DMS79 (cell line): ENCODE results near the gene KLHL1.

Source experiments
- DNase-seq: peaks from one replicate; lab custom pipeline; 2025; lab: John Stamatoyannopoulos, UW

The KLHL1 gene

GRCh38 chr13:69866555-69866954 lies 241.7 kb downstream of the KLHL1 start:
- DNase-seq: no peak

DNA sequence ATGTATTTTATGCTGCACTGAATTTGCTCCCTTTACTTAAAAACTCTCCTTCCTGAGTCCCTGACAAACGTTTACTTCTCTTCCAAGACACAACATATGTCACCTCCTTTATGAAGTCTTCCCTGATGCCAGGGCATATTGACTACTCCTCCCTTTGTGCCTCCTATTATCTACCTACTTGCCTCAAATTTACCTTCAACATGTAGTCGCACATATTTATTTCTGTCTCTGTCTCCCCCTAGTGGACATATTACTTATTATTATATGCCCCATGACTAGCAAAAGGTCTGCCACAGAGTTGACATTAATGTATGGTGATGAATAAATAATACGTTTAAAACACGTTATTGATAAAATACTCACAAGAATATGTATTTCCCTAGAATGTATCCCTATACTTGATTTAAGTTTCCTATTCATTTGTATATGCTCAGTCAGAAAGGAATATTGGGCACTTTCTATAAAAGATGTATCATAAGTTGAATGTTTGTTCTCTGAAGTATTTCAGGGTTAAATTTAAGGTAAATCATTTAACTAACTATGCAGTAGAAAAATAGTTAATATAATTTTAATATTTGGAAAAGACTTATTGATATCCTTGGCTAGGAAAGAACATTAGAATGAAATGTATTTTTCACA lies 250.9 kb downstream of the KLHL1 start:
- DNase-seq: no peak

DNA sequence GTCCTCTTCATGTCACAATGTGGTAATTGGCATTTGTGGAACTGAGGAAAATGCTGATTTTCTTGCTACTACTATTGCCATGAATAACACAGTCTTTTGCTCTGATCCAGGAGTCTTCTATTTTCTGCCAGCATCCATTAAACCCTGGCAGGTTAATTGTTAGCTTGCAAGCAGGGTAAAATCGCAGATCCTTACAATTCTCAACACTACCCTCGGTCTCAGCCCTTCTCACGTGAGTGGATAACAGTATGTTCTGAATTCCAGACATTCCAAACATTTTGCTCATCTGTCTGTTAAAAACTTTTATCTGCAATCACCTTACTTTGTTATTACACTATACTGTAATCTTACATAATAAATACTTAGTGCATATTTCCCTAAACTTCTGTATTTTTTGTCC lies 251.9 kb downstream of the KLHL1 start:
- DNase-seq: no peak

GRCh38 chr13:69828527-69828926 lies 279.7 kb downstream of the KLHL1 start:
- DNase-seq: no peak

DNA sequence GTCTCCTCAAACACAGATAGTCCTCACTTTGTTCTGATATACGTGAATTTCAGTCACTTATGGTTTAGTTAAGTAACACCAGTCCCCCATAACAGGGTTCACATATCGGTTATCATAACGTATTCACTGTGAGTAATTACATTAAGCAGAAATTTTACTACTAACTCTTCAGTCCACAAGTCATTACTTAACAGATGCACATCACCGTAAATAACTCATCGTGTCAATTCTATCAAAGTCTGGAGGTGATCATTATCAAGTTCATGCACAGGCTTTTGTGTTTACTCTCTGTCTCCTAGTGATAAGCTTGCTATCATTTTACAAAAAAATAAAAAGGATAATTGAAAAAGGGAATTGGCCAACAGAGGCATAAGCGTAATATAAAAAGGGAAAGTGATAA lies 288.1 kb downstream of the KLHL1 start:
- no peak for DNase-seq

DNA sequence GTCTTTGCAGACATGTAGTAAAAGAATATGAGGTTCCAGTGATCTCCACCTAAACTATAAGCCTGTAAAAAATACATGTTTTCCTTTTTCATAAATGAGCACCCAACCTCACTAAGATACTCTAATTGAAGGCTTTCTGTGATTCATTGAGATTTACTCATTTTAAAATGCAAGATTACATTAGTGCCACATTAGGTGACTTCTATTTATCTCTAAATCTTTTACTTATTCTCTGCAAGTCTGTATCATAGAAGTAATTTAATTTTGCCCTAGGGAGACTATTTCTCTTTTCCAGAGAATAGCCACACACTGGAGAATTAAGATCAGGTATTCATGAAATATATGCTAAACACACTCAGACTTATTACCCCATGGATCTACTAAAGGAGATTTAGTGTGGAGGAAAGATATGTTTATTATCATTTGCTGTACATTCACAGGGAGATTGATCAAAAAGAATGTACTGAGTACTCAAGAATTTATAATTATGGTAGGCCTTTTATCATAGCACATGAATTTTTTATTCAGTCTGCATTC lies 290.9 kb downstream of the KLHL1 start:
- no peak for DNase-seq

DNA sequence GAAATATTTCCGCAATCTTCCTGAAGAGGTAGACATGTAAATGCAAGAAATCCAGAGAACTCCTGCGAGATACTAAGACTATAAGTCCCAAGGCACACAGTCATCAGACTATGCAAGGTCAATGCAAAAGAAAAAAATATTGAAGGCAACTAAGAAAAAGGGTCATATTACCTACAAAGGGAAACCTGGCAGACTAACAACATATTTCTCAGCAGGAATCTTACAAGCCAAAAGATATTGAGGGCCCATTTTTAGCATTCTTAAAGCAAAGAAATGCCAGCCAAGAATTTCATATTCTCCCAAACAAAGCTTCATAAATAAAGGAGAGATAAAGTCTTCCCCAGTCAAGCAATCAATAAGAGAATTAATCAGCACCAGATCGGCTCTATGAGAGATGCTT lies 299.1 kb downstream of the KLHL1 start:
- no peak for DNase-seq

DNA sequence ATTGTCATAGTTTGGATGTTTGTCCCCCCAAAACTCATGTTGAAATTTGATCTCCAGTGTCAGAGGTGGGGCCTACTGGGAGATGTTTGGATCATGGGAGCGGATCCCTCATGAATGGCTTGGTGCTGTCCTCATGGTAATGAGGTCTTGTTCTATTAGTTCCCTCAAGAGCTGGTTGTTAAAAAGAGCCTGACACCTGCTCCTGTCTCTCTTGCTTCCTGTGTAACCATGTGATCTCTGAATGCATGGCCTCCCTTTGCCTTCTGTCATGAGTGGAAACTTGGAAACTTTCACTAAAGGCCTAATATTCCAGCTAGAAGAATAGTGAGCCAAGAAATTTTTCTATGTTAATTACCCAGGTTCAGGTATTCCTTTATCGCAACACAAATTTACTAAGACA lies 312.0 kb downstream of the KLHL1 start:
- no peak for DNase-seq

DNA sequence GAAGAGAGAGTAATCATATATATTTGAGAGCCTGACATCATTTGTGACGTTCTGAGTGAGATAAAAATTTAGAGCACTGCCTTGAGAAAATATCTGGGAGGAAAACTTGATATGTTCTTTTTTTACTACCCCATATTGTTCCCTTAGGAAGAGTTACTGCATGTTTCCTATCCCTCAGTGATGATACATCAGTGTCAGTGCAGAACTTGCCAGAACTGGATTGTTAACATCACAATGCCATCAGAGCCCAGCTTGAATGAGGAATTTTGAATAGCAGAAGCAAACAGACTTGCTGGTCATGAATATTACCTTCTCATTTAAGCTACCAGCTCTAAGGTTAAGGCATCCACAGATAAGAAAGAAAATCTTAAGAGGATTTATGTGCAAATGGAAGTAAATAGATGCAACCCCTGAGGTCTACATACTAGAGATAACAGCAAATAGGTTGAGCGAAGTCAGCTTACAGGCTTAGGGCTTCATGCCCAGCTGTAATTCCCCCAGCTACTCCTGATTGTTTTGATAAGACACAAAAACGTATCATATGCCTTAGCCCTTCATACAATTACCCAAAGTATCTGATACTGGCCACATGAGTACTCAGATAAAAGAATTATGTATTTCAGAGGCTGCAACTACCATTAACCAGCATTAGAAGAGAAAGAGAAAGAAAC lies 314.3 kb downstream of the KLHL1 start:
- no peak for DNase-seq

- no peak for DNase-seq
These were observed 331.3 kb downstream of the KLHL1 start for GRCh38 chr13:69776937-69777336.

DNA sequence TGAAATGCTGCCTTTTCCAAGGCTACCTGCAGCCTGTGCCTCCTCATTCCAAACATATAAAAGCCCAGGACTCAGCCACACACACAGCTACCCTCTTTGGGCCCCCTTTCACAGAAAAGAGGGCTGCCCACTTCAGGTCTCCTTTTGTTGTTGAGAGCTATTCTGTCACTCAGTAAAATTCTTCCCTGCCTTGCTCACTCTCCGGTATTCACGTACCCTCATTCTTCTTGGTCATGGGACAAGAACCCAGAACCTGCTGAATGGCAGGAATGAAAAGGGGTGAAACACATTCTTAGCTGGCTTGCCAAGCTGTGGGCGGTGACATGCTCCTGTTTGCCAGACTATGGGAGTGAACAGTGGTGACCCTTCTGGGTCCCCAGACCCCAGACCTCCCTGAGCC lies 338.6 kb downstream of the KLHL1 start:
- no peak for DNase-seq

DNA sequence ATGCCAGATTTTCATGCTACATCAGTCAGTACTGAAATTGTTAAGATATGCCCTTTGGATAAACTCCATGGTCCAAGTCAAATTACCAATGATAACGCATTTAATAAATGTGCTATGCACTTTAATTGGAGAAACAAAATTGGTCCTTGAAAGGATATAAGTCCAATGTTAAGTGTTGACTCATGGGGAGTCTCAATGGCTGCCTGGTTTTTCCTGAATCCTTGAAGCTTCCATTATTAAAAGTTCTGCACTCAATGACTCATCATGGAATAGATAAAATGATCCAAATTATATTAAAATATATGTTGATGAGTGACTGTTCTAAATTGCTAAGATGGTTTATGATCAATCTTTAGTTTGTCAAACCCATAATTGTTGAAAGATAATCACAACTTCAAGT lies 346.7 kb downstream of the KLHL1 start:
- no peak for DNase-seq

DNA sequence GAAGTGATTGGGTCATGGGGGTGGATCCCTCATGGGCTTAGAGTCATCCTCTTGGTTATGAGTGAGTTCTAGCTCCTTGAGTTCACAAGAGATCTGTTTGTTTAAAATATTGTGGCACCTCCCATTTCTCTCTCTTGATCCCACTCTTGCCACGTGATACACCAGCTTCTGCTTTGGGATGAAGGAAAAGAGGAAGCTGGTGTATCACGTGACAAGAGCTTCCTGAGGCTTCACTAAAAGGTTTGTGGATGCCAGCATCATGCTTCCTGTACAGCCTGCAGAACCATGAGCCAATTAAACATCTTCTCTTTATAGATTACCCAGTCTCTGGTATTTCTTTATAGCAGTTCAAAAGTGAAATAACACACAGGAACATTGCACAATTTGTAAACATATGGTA lies 353.2 kb downstream of the KLHL1 start:
- DNase-seq: no peak

DNA sequence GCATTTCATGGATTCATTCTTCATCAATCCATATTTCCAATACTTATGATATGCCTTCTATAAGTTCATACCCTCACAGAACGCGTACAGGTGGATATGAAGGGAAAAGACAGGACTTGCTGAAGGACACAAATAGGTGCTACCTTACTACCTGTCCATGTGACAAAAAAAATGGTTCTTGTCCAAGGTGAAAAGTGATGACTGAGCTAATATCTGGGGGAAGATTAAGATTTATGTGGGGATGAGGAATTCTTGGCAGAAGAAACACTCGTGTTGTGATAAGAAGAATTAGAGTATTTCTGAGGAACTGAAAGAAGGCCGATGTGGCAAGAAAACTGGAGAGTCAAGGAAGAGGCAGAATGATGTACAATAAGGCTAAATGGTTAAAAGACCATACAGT lies 357.0 kb downstream of the KLHL1 start:
- DNase-seq: no peak

DNA sequence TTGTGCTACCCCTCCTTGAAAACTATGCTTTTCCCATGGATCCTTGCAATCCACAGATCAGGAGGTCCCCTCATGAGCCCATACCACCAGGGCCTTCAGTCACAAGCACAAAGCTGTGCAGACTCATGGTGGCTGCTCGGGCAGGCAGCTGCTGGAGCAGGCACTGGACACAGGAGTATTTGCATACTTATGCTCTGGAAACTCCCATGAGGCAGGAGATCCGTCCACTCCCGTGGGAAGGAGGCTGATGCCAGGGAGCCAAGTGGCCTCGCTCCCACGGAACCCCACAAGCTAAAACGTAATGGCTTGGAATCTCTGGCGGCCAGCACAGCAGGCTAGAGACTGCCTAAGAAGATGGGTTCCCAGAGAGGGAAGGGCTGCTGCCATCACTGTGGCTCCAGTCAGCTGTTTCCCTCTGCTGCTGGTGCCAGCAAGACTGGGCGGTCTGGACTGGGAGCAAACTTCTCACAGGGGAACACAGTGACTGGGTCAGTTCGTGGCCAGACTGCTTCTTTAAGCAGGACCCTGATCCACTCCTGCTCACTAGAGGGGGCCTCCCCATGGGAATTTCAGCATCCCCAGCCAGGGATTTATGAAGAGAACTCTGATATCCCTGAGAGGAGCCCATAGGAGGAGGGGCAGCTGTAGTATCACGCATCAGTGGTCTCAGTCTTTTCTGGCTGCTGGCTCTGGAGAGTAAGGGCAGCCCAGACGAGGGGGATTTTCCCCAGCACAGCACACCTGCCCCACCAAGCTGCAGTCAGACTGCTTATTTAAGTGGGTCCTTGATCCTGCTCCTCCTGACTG lies 370.9 kb downstream of the KLHL1 start:
- no peak for DNase-seq

GRCh38 chr13:69721631-69722030 lies 386.6 kb downstream of the KLHL1 start:
- DNase-seq: no peak

DNA sequence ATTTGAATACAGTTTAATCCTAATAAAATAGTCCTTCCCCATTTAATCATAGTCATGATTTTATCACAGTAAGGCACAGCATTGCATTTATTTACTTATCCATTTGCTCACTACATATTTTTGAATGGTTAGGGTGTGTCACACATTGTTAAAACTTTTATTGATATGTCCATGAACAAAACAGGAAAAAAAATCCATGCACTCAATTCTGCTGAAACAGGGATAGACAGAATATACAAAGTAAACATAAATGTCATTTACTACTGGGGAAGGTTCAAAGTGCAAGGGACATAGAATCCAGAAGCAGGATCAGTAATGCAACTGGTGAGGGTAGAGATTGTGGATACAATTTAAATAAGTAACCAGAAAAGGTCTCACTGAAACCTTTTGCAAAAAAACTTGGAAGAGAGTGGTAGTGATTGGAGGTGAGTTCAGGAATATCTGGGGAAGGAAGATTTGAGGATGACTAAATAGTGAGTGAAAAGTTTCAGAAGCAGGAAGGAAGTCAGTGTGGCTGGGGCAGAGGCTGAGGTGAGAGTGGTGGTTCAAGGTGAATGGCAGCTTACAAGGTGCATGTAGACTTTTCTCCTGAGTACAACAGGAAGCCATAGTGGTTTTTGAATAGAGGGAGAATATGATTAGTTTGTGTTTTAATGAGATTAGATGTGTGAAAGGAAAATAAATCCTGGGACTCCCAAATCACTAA lies 387.8 kb downstream of the KLHL1 start:
- DNase-seq: no peak

DNA sequence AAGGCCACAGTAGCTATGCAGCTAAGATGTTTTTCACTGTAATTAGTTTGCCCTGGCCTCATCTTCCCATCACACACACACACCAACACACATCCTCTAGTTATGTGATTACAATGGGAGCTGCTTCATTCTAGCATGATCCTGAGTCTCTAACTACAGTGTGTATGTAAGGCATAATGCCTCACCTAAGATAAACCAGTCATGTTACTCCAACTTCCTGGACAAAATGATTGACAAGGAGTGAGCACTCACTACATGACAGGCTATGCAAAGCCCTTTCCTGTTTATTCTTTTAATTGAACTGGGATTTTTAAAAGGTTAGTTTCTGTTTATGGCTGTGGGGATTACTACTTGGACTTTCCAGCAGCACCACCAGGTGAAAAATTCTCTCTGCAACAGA lies 401.4 kb downstream of the KLHL1 start:
- DNase-seq: no peak

GRCh38 chr13:69704311-69704710 lies 403.9 kb downstream of the KLHL1 start:
- DNase-seq: no peak

DNA sequence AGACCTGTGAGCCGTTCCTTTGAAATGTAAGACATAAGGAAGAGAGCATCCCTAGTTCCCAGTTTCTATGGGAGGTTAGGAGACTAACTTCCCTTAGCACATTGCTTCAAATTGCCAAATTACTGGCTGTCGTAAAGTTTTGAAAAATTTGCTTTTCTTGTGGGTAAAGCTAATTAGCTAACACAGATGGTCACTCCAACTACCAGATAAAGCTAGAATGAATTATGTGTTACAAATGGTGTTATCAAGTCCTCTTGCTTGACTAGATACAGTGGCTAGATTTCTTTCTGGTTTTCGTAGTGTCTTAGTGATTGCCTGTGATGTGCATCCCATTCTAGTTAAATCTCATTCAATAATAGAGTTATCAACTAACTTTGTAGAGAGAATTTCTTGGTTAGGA lies 417.3 kb downstream of the KLHL1 start:
- DNase-seq: no peak

DNA sequence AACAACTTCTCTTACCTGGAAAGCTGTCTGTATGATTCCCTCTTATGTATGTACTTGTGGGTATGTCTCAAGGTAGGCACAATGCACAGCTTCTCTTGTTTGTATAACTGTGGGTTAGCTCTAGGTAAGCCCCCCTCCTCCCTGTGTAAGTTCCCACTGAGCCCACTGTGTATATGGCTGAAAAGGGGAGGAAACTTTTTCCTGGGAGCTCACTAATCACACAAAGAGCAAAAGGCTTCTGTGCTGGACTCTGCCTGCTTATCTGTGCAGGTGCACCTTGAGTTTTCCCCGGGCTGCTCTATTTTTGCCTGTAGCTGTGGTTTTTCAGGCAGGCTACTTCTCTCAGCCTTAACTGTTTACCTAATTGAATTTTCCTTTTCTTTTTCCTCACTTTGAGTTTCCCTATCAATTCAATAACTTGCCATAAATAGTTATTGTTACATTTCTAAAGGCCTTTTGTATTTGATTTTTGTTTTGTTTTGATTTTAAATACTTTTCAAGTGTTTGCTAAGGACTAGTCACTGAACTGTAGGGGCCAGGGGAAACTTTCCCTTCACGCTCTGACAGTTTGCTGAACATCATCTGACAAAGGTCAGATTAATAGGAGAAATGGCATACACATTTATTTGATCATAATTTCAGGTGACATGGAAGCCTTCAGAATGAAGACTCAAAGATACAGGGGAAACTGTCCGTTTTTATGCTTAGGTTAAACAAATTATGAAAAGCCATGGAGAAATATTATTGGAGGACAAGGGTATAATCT lies 424.1 kb downstream of the KLHL1 start:
- DNase-seq: no peak

- DNase-seq: no peak
These were observed 426.5 kb downstream of the KLHL1 start for GRCh38 chr13:69681722-69682121.
